Transverse colon (tissue), 4 donors: Measurements from ENCODE around the gene TRPM3. TPM values are rescaled to one million over a fixed set of nuclear protein-coding genes. Genes with fewer than 3 reads are reported as not detected.

Experiments
- DNase-seq: peaks from one replicate; pipeline ENCODE4 v3.0.0-alpha.2; 2019
- H3K27ac ChIP-seq, 4 donors: fragments of 200-600 bp; sonication (generic); 2 replicates each; pipeline ENCODE4 v1.5.1; 2016 to 2018; ENCODE audit warnings: inconsistent platforms in 4 of 4
- H3K27me3 ChIP-seq: fragments of 200-600 bp; sonication (generic); 2 replicates; pipeline ENCODE4 v1.5.1; 2017; ENCODE audit warnings: inconsistent platforms
- H3K36me3 ChIP-seq, 4 donors: fragments of 200-600 bp; sonication (generic); 2 replicates each; pipeline ENCODE4 v1.5.1; 2017 to 2019; ENCODE audit warnings: inconsistent platforms in 4 of 4
- H3K4me1 ChIP-seq, 4 donors: fragments of 200-600 bp; sonication (generic); 2 replicates each; pipeline ENCODE4 v1.5.1; 2017 to 2020; ENCODE audit warnings: inconsistent platforms in 4 of 4
- H3K4me3 ChIP-seq, 4 donors: fragments of 200-600 bp; sonication (generic); 1 replicate in 1 of 4; 2 replicates in 3 of 4; pipeline versions ENCODE4 v1.5.1 to v1.6.1; 2017 to 2019; ENCODE audit warnings: inconsistent platforms in 4 of 4
- H3K9me3 ChIP-seq, 2 donors: fragments of 200-600 bp; sonication (generic); 2 replicates each; pipeline ENCODE4 v1.5.1; 2017 to 2019; ENCODE audit warnings: inconsistent platforms in 2 of 2
- CTCF ChIP-seq, 5 experiments: fragments of 200-600 bp in 3 of 5; fragments of 450-650 bp in 2 of 5; sonication (generic) in 3 of 5; IDR thresholded peaks; 1 replicate in 2 of 5; 2 replicates in 3 of 5; pipeline ENCODE4 v1.5.1; 2016 to 2017; ENCODE audit warnings: antibody characterized with exemption in 5 of 5, inconsistent platforms in 3 of 5, mild to moderate bottlenecking in 2 of 5, moderate library complexity in 1 of 5
- EP300 ChIP-seq: sonication (generic); formaldehyde crosslinking; IDR thresholded peaks from one replicate; pipeline ENCODE4 v1.6.1; 2017; ENCODE audit warnings: antibody characterized with exemption, low read depth
- POLR2A ChIP-seq: fragments of 450-650 bp; IDR thresholded peaks from one replicate; pipeline ENCODE4 v1.6.1; 2016; ENCODE audit warnings: antibody characterized with exemption, mild to moderate bottlenecking, moderate library complexity
- POLR2AphosphoS5 ChIP-seq, 3 donors: sonication (generic); formaldehyde crosslinking; IDR thresholded peaks; one replicate each; pipeline ENCODE4 v1.6.1; 2016; ENCODE audit warnings: antibody characterized with exemption in 3 of 3
- WGBS, 2 donors: methylation state at CpG; one replicate each; pipeline ENCODE4 v1.1.5; 2018; ENCODE audit warnings: low coverage in 1 of 2; 5-methylcytosine and 5-hydroxymethylcytosine counted together
- in situ Hi-C, 4 donors: fragments of 200-750 bp; cut with MboI; loops; one replicate each; pipeline versions ENCODE4 v1.15.0 to v1.15.1; 2017; ENCODE audit warnings: low sequenced_read_pairs in 3 of 4, low pct_ligation_motif_present in 1 of 4, low pct_unique_long_range_greater_than_20kb in 1 of 4
- intact Hi-C: fragments of 100-400 bp; cut with DNase I; formaldehyde crosslinking; loops from one replicate; pipeline ENCODE4 v1.15.1; 2023; ENCODE audit warnings: low total_unique reads
- total RNA-seq, 4 donors: library from RNA; depleted of rRNA; stranded (reverse); fragments of >200 nt; gene quantifications; one replicate each; pipeline ENCODE4 v1.1.0, GENCODE V29; 2016

Gene TRPM3
- total RNA-seq, 4 donors from 2014 or later, result 0.16 to 1.2 (median 0.32) TPM

GRCh38 chr9:70602321-70603019 is 519.0 kb downstream of the TRPM3 start:
- Histone ChIP-seq H3K36me3 (no peaks in the 10 kb centered on the region), H3K4me3 (peak overlapping the region in 2 of 4 donors; percentile 1 to 5), H3K4me1 (peaks cover 14 to 29% (median 21%) of the 10 kb centered on the region in 4 donors), H3K9me3 (no peaks in the 10 kb centered on the region), H3K27me3 (no peaks in the 10 kb centered on the region), H3K27ac (peak overlapping the region; percentile 82 to 86 (median 84))
- peak; percentile 61 for DNase-seq
- TF ChIP-seq POLR2A (no peak), POLR2AphosphoS5 (IDR thresholded peaks at IDR 0.05) (peak in 1 of 3 donors; percentile 30), EP300 (no peak), CTCF (IDR thresholded peaks at IDR 0.05) (peak; percentile 70 to 87 (median 75))
- in situ Hi-C loops (loop anchor here (5.0 to 25.0 kb wide), 6 partner anchors 118 to 640 kb away; no protein-coding TSS in a partner anchor), intact Hi-C loops (loop anchor here (5.0 to 10.0 kb wide), 3 partner anchors 120 to 468 kb away; no protein-coding TSS in a partner anchor)
- WGBS, 2 donors, result 43 to 60% methylated on average over 1 to 5 of the region's 5 CpGs

- Histone ChIP-seq H3K27ac (peak overlapping the region; percentile 82 to 86 (median 84)), H3K9me3 (no peaks in the 10 kb centered on the region), H3K36me3 (no peaks in the 10 kb centered on the region), H3K4me3 (peak overlapping the region in 2 of 4 donors; percentile 1 to 5), H3K4me1 (peaks cover 14 to 29% (median 21%) of the 10 kb centered on the region in 4 donors), H3K27me3 (no peaks in the 10 kb centered on the region)
- WGBS, 2 donors, result 48% methylated on average over 28 of the region's 31 CpGs; no CpG with 5 or more reads in 1 of the 2 donors
- TF ChIP-seq CTCF (IDR thresholded peaks at IDR 0.05), result no peak
- peak; percentile 68 to 83 (median 80) for TF ChIP-seq POLR2AphosphoS5 (IDR thresholded peaks at IDR 0.05)
- TF ChIP-seq EP300, result peak; percentile 93
- intact Hi-C loops (loop anchor here (1.0 to 10.0 kb wide), 4 partner anchors 119 to 466 kb away; no protein-coding TSS in a partner anchor), in situ Hi-C loops (loop anchor here (5.0 to 25.0 kb wide), 6 partner anchors 116 to 639 kb away; no protein-coding TSS in a partner anchor)
- DNase-seq, result peak; percentile 89
Observed at GRCh38 chr9:70601000-70601951, 520.1 kb downstream of the TRPM3 start.

- peak; percentile 13 for DNase-seq
- in situ Hi-C loops, result loop anchor here (5.0 to 25.0 kb wide), 6 partner anchors 116 to 638 kb away; no protein-coding TSS in a partner anchor
Observed at GRCh38 chr9:70600506-70600905, 520.9 kb downstream of the TRPM3 start.

More at GRCh38 chr9:70600506-70600905, 520.9 kb downstream of the TRPM3 start:
- Histone ChIP-seq H3K4me3 (no peak overlapping the region), H3K27ac (peak overlapping the region; percentile 82 to 86 (median 84)), H3K27me3 (no peaks in the 10 kb centered on the region), H3K36me3 (no peaks in the 10 kb centered on the region), H3K9me3 (no peaks in the 10 kb centered on the region), H3K4me1 (peaks cover 14 to 29% (median 21%) of the 10 kb centered on the region in 4 donors)
- TF ChIP-seq POLR2AphosphoS5 (IDR thresholded peaks at IDR 0.05) (no peak), EP300 (no peak), POLR2A (no peak), CTCF (IDR thresholded peaks at IDR 0.05) (no peak)
- intact Hi-C loops, result loop anchor here (5.0 to 10.0 kb wide), 3 partner anchors 118 to 466 kb away; no protein-coding TSS in a partner anchor
- 33 to 38% methylated on average over 1 of the region's 1 CpG for WGBS, 2 donors
